Transverse colon (tissue), 4 donors: ENCODE results near the gene ELP4. TPM values are rescaled to one million over a fixed set of nuclear protein-coding genes. Genes with fewer than 3 reads are reported as not detected.

Experiments
- DNase-seq: peaks from one replicate; pipeline ENCODE4 v3.0.0-alpha.2; 2019
- H3K27ac ChIP-seq, 4 donors: fragments of 200-600 bp; sonication (generic); 2 replicates each; pipeline ENCODE4 v1.5.1; 2016 to 2018; ENCODE audit warnings: inconsistent platforms in 4 of 4
- H3K27me3 ChIP-seq: fragments of 200-600 bp; sonication (generic); 2 replicates; pipeline ENCODE4 v1.5.1; 2017; ENCODE audit warnings: inconsistent platforms
- H3K36me3 ChIP-seq, 4 donors: fragments of 200-600 bp; sonication (generic); 2 replicates each; pipeline ENCODE4 v1.5.1; 2017 to 2019; ENCODE audit warnings: inconsistent platforms in 4 of 4
- H3K4me1 ChIP-seq, 4 donors: fragments of 200-600 bp; sonication (generic); 2 replicates each; pipeline ENCODE4 v1.5.1; 2017 to 2020; ENCODE audit warnings: inconsistent platforms in 4 of 4
- H3K4me3 ChIP-seq, 4 donors: fragments of 200-600 bp; sonication (generic); 1 replicate in 1 of 4; 2 replicates in 3 of 4; pipeline versions ENCODE4 v1.5.1 to v1.6.1; 2017 to 2019; ENCODE audit warnings: inconsistent platforms in 4 of 4
- H3K9me3 ChIP-seq, 2 donors: fragments of 200-600 bp; sonication (generic); 2 replicates each; pipeline ENCODE4 v1.5.1; 2017 to 2019; ENCODE audit warnings: inconsistent platforms in 2 of 2
- EP300 ChIP-seq: sonication (generic); formaldehyde crosslinking; IDR thresholded peaks from one replicate; pipeline ENCODE4 v1.6.1; 2017; ENCODE audit warnings: antibody characterized with exemption, low read depth
- POLR2A ChIP-seq: fragments of 450-650 bp; IDR thresholded peaks from one replicate; pipeline ENCODE4 v1.6.1; 2016; ENCODE audit warnings: antibody characterized with exemption, mild to moderate bottlenecking, moderate library complexity
- POLR2AphosphoS5 ChIP-seq, 3 donors: sonication (generic); formaldehyde crosslinking; IDR thresholded peaks; one replicate each; pipeline ENCODE4 v1.6.1; 2016; ENCODE audit warnings: antibody characterized with exemption in 3 of 3
- WGBS, 2 donors: methylation state at CpG; one replicate each; pipeline ENCODE4 v1.1.5; 2018; ENCODE audit warnings: low coverage in 1 of 2; 5-methylcytosine and 5-hydroxymethylcytosine counted together
- in situ Hi-C, 4 donors: fragments of 200-750 bp; cut with MboI; loops; one replicate each; pipeline versions ENCODE4 v1.15.0 to v1.15.1; 2017; ENCODE audit warnings: low sequenced_read_pairs in 3 of 4, low pct_ligation_motif_present in 1 of 4, low pct_unique_long_range_greater_than_20kb in 1 of 4
- intact Hi-C: fragments of 100-400 bp; cut with DNase I; formaldehyde crosslinking; loops from one replicate; pipeline ENCODE4 v1.15.1; 2023; ENCODE audit warnings: low total_unique reads
- total RNA-seq, 4 donors: library from RNA; depleted of rRNA; stranded (reverse); fragments of >200 nt; gene quantifications; one replicate each; pipeline ENCODE4 v1.1.0, GENCODE V29; 2016
- TF ChIP-seq, protein P1 (sequence below), 5 experiments: fragments of 200-600 bp in 3 of 5; fragments of 450-650 bp in 2 of 5; sonication (generic) in 3 of 5; IDR thresholded peaks; 1 replicate in 2 of 5; 2 replicates in 3 of 5; pipeline ENCODE4 v1.5.1; 2016 to 2017; ENCODE audit warnings: antibody characterized with exemption in 5 of 5, inconsistent platforms in 3 of 5, mild to moderate bottlenecking in 2 of 5, moderate library complexity in 1 of 5

Gene ELP4
- total RNA-seq, 4 donors from 2014 or later = 14.2 to 46.4 (median 23.6) TPM

GRCh38 chr11:31802000-31802551, 292.5 kb downstream of the ELP4 start:
- intact Hi-C loops = no loop called here
- no peak for DNase-seq
- no peak overlapping the region for H3K27ac ChIP-seq
- in situ Hi-C loops = no loop called here
- no peak overlapping the region for H3K4me3 ChIP-seq
- peaks cover 0 to 45% (median 24%) of the 10 kb centered on the region in 4 donors for H3K4me1 ChIP-seq
- H3K36me3 ChIP-seq = no peaks in the 10 kb centered on the region
- no peak for TF ChIP-seq POLR2A
- peaks cover 100% of the 10 kb centered on the region for H3K27me3 ChIP-seq
- 15 to 23% methylated on average over 6 of the region's 6 CpGs for WGBS, 2 donors
- H3K9me3 ChIP-seq = no peaks in the 10 kb centered on the region

GRCh38 chr11:31802609-31802989, 293.0 kb downstream of the ELP4 start:
- TF ChIP-seq, protein P1, sequence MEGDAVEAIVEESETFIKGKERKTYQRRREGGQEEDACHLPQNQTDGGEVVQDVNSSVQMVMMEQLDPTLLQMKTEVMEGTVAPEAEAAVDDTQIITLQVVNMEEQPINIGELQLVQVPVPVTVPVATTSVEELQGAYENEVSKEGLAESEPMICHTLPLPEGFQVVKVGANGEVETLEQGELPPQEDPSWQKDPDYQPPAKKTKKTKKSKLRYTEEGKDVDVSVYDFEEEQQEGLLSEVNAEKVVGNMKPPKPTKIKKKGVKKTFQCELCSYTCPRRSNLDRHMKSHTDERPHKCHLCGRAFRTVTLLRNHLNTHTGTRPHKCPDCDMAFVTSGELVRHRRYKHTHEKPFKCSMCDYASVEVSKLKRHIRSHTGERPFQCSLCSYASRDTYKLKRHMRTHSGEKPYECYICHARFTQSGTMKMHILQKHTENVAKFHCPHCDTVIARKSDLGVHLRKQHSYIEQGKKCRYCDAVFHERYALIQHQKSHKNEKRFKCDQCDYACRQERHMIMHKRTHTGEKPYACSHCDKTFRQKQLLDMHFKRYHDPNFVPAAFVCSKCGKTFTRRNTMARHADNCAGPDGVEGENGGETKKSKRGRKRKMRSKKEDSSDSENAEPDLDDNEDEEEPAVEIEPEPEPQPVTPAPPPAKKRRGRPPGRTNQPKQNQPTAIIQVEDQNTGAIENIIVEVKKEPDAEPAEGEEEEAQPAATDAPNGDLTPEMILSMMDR (IDR thresholded peaks at IDR 0.05) = no peak
- TF ChIP-seq POLR2A (no peak), EP300 (no peak), POLR2AphosphoS5 (IDR thresholded peaks at IDR 0.05) (no peak)
- no peak for DNase-seq
- Histone ChIP-seq H3K27ac (no peak overlapping the region), H3K9me3 (no peaks in the 10 kb centered on the region), H3K36me3 (no peaks in the 10 kb centered on the region), H3K27me3 (peaks cover 100% of the 10 kb centered on the region), H3K4me3 (no peak overlapping the region), H3K4me1 (peaks cover 0 to 44% (median 24%) of the 10 kb centered on the region in 4 donors)
- intact Hi-C loops (no loop called here), in situ Hi-C loops (no loop called here)
- 12 to 24% methylated on average over 6 to 20 of the region's 20 CpGs for WGBS, 2 donors

GRCh38 chr11:31802990-31803812, 293.6 kb downstream of the ELP4 start:
- intact Hi-C loops = no loop called here
- DNase-seq = no peak

GRCh38 chr11:31803813-31804311, 294.3 kb downstream of the ELP4 start:
- peaks cover 100% of the 10 kb centered on the region for H3K27me3 ChIP-seq
- intact Hi-C loops (no loop called here), in situ Hi-C loops (no loop called here)
- 10% methylated on average over 13 of the region's 13 CpGs; no CpG with 5 or more reads in 1 of the 2 donors for WGBS, 2 donors
- no peak overlapping the region for H3K27ac ChIP-seq
- H3K4me3 ChIP-seq = no peak overlapping the region
- TF ChIP-seq, protein P1 (IDR thresholded peaks at IDR 0.05) = no peak
- TF ChIP-seq POLR2AphosphoS5 (IDR thresholded peaks at IDR 0.05) = no peak
- TF ChIP-seq EP300 = no peak
- no peak for DNase-seq
- H3K36me3 ChIP-seq = no peaks in the 10 kb centered on the region
- peaks cover 0 to 35% (median 20%) of the 10 kb centered on the region in 4 donors for H3K4me1 ChIP-seq
- no peaks in the 10 kb centered on the region for H3K9me3 ChIP-seq

More at GRCh38 chr11:31802990-31803812, 293.6 kb downstream of the ELP4 start:
- 5 to 17% methylated on average over 10 to 24 of the region's 24 CpGs for WGBS, 2 donors
- H3K27me3 ChIP-seq = peaks cover 100% of the 10 kb centered on the region
- H3K9me3 ChIP-seq = no peaks in the 10 kb centered on the region
- in situ Hi-C loops = no loop called here
- H3K27ac ChIP-seq = no peak overlapping the region
- peaks cover 0 to 39% (median 23%) of the 10 kb centered on the region in 4 donors for H3K4me1 ChIP-seq
- H3K36me3 ChIP-seq = no peaks in the 10 kb centered on the region
- TF ChIP-seq, protein P1 (IDR thresholded peaks at IDR 0.05) = no peak
- TF ChIP-seq EP300 (no peak), POLR2A (no peak), POLR2AphosphoS5 (IDR thresholded peaks at IDR 0.05) (no peak)
- no peak overlapping the region for H3K4me3 ChIP-seq
